K562 (cell line): ENCODE data around the gene CFL1. TPM values are rescaled to one million over a fixed set of nuclear protein-coding genes. Genes with fewer than 3 reads are reported as not detected.
A peak's percentile ranks its signal among the peaks of the same experiment; 100 is the strongest.

Source experiments
- ATAC-seq: fragments of 200-7000 bp; cut with Tn5 transposase; 3 replicates; pipeline ENCODE4 v1.9.1; 2020; ENCODE audit warnings: moderate library complexity
- BruUV-seq: library from RNA; stranded (reverse); fragments of 400-500 nt; replicated peaks from 2 replicates; lab custom pipeline; 2021; lab: Mats Ljungman, UMichigan
- CTCF ChIA-PET: fragments of 300-600 bp; formaldehyde crosslinking; extraction: SDS; loops from one replicate; lab custom pipeline; 2021; ENCODE audit warnings: low intra/inter-chr PET ratio; lab: Yijun Ruan, JAX
- POLR2A ChIA-PET: fragments of 300-600, 350-650 bp; sonication (Branson Sonifier 250); formaldehyde crosslinking; extraction: SDS; loops from one replicate; lab custom pipeline; 2021; ENCODE audit warnings: antibody characterized with exemption, inconsistent platforms; lab: Yijun Ruan, JAX
- DNase-seq, 4 experiments: peaks; one replicate each; pipeline versions ENCODE4 v3.0.0 to v3.0.0-alpha.2; 2011 to 2018; ENCODE audit warnings: low spot score in 3 of 4, mixed read lengths in 3 of 4; ENCODE audit errors: extremely low read depth in 1 of 4
- FAIRE-seq: peaks from 2 replicates; lab custom pipeline; 2011; peaks lifted over from hg19 to GRCh38; lab: Jason Lieb, UNC
- H2AFZ ChIP-seq: 2 replicates; pipeline ENCODE4 v1.6.0; 2011; ENCODE audit warnings: low read depth, low read length, control low read depth, inconsistent platforms
- H3K27ac ChIP-seq: fragments of 200-600 bp; 3 replicates; pipeline ENCODE4 v1.8.0; 2011; ENCODE audit warnings: low read depth, mild to moderate bottlenecking, control low read depth, inconsistent platforms, low read length, moderate library complexity, mixed read lengths; ENCODE audit errors: extremely low read depth
- H3K27me3 ChIP-seq, 2 experiments: fragments of 300-600 bp in 1 of 2; 2 replicates in 1 of 2; 3 replicates in 1 of 2; pipeline versions ENCODE4 v1.6.0 to v1.8.0; 2011; ENCODE audit warnings: inconsistent platforms in 2 of 2, low read length in 2 of 2, mild to moderate bottlenecking in 1 of 2, mixed read lengths in 1 of 2, moderate library complexity in 1 of 2; ENCODE audit not compliant: control insufficient read depth in 2 of 2, insufficient read depth in 2 of 2
- H3K36me3 ChIP-seq: fragments of 300-600 bp; 3 replicates; pipeline ENCODE4 v1.8.0; 2011; ENCODE audit warnings: mild to moderate bottlenecking, low read length, inconsistent platforms; ENCODE audit not compliant: control insufficient read depth, insufficient read depth
- H3K4me1 ChIP-seq, 2 experiments: fragments of 200-600 bp in 1 of 2; replicated peaks in 1 of 2; 2 replicates in 1 of 2; 3 replicates in 1 of 2; pipeline versions ENCODE4 v1.5.1 to v1.8.0; 2011; ENCODE audit warnings: inconsistent platforms in 2 of 2, low read length in 2 of 2, mild to moderate bottlenecking in 1 of 2, mixed read lengths in 1 of 2, moderate library complexity in 1 of 2; ENCODE audit not compliant: control insufficient read depth in 2 of 2, insufficient read depth in 2 of 2
- H3K4me2 ChIP-seq: 2 replicates; pipeline ENCODE4 v1.6.1; 2011; ENCODE audit warnings: low read length, control low read depth, inconsistent platforms, mixed read lengths; ENCODE audit not compliant: insufficient read depth
- H3K4me3 ChIP-seq: fragments of 200-600 bp; sonication (generic), shearing (Covaris generic); 2 replicates; pipeline ENCODE4 v1.5.1; 2016; ENCODE audit warnings: control low read depth, inconsistent platforms
- H3K79me2 ChIP-seq: fragments of 200-600 bp; 3 replicates; pipeline ENCODE4 v1.8.0; 2011; ENCODE audit warnings: low read length, inconsistent platforms; ENCODE audit not compliant: control insufficient read depth, insufficient read depth
- H3K9ac ChIP-seq, 2 experiments: 2 replicates each; pipeline versions ENCODE4 v1.6.0 to v1.6.1; 2011; ENCODE audit warnings: low read depth in 2 of 2, low read length in 2 of 2, control low read depth in 1 of 2, inconsistent platforms in 1 of 2, mild to moderate bottlenecking in 1 of 2, mixed read lengths in 1 of 2; ENCODE audit not compliant: insufficient read depth in 1 of 2
- H3K9me1 ChIP-seq: one replicate; pipeline ENCODE4 v1.6.0; 2011; ENCODE audit warnings: inconsistent platforms, mild to moderate bottlenecking, low read length, moderate library complexity; ENCODE audit not compliant: control insufficient read depth, insufficient read depth
- H3K9me3 ChIP-seq: replicated peaks from 2 replicates; pipeline ENCODE4 v1.5.1; 2011; ENCODE audit warnings: low read depth, low read length, inconsistent platforms; ENCODE audit not compliant: control insufficient read depth, insufficient read depth
- H4K20me1 ChIP-seq: replicated peaks from 2 replicates; pipeline ENCODE4 v1.6.1; 2011; ENCODE audit warnings: low read length, inconsistent platforms, mixed read lengths; ENCODE audit not compliant: control insufficient read depth, insufficient read depth
- PKNOX1 ChIP-seq: fragments of 450-650 bp; IDR thresholded peaks from 2 replicates; pipeline ENCODE4 v1.6.1; 2016
- POLR2A ChIP-seq: fragments of 450-650 bp; conservative IDR thresholded peaks from 2 replicates; pipeline ENCODE4 v1.6.1; 2016
- POLR2AphosphoS5 ChIP-seq: IDR thresholded peaks from 2 replicates; pipeline ENCODE4 v1.6.1; 2011; ENCODE audit warnings: mild to moderate bottlenecking, low read depth, low read length, moderate library complexity; ENCODE audit not compliant: control insufficient read depth, insufficient read depth
- SRSF7 ChIP-seq: fragments of 200-400 bp; formaldehyde crosslinking; optimal IDR thresholded peaks from 2 replicates; pipeline ENCODE3; 2017; ENCODE audit warnings: mild to moderate bottlenecking, low read depth, low read length
- SUPT5H ChIP-seq: fragments of 450-650 bp; IDR thresholded peaks from 2 replicates; pipeline ENCODE4 v1.6.1; 2016
- WGBS: fragments of 100-300 bp; shearing (Covaris generic); methylation state at CpG from one replicate; pipeline ENCODE4 v1.1.6; 2016; ENCODE audit warnings: low coverage, mixed read lengths; ENCODE audit not compliant: insufficient coverage; ENCODE audit errors: missing lambda C conversion rate; 5-methylcytosine and 5-hydroxymethylcytosine counted together
- in situ Hi-C: fragments of 300-500 bp; cut with MboI; formaldehyde crosslinking; loops from 4 replicates; pipeline ENCODE4 v1.15.0; 2018; ENCODE audit warnings: inconsistent platforms, mixed read lengths
- intact Hi-C: fragments of 100-400 bp; cut with micrococcal nuclease; formaldehyde crosslinking; loops from 2 replicates; pipeline ENCODE4 v1.14.2; 2022
- polyA plus RNA-seq, 8 experiments: library from polyadenylated mRNA; depleted of rRNA in 4 of 8; stranded (reverse) in 5 of 8; unstranded in 3 of 8; fragments of >200 nt; fragmentation: Nextera tagmentation in 2 of 8; fragmentation: Illumina TruSeq in 1 of 8; extraction: Ambion mirVana in 2 of 8; extraction: Trizol in 1 of 8; gene quantifications; 2 replicates each; pipeline versions ENCODE4 v1.2.1 to v1.2.3, GENCODE V29; 2011 to 2014; ENCODE audit warnings: inconsistent platforms in 1 of 8, missing spikeins in 1 of 8
- total RNA-seq, 7 experiments: library from RNA; depleted of rRNA in 6 of 7; stranded (reverse); fragments of >200 nt in 6 of 7; fragmentation: Illumina TruSeq in 2 of 7; extraction: Trizol in 2 of 7; gene quantifications; 2 replicates each; pipeline versions ENCODE4 v1.2.1 to v1.2.3, GENCODE V29; 2011 to 2021; ENCODE audit warnings: low replicate concordance in 1 of 7

CFL1 gene
- total and polyA plus RNA-seq, 9 of the 15 experiments (the other 6 are each of a cell fraction or from before 2014, with no cell fraction given): 105 to 1,101 (median 859) TPM

DNA sequence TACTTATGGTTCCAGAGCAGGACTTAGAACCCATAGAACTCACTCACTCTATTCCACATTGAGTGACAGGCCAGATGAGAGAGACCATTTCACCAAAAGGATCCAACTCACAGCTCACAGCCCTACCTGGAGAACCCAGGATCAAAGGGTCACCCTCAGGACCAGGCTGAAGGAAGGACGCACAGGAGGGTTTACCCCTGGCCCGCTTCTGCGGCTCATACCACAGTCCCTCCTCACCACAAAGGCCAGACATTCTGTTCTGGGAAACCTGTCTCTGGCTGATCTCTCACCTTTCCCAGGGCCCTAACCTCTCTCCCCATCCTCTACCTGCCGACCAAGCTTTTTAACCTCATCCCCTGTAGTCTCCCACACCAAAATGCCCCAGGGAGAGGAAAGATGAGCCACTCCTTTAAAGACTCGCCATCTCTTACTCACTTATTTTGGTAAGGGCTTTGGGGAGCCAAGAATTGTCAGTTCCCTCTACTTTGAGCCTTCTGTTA lies 37.6 kb upstream of the CFL1 start:
- BruUV-seq: no TSS peak
- H3K4me3 ChIP-seq: no peak overlapping the region
- ATAC-seq: no peak
- peaks cover 92% of the 10 kb centered on the region for H3K79me2 ChIP-seq
- no peak overlapping the region for H3K4me2 ChIP-seq
- H3K9me3 ChIP-seq: no peaks in the 10 kb centered on the region
- in situ Hi-C loops (no loop called here), intact Hi-C loops (no loop called here)
- H3K27ac ChIP-seq: peak overlapping the region; percentile 36; the same call in 1 of the 3 replicates
- H3K9ac ChIP-seq: peak overlapping the region in 1 of 2 experiments; percentile 59; a peak in 1 of 4 replicates
- H3K27me3 ChIP-seq: no peaks in the 10 kb centered on the region
- no peaks in the 10 kb centered on the region for H3K9me1 ChIP-seq
- ChIA-PET CTCF (no interaction called here), POLR2A (interaction anchor here (0.8 to 10.0 kb wide), 10 partner anchors 11 to 112 kb away, joined by 3 to 96 read pairs (median 4); partner anchors contain the start of genes CFL1 and MUS81)
- H3K4me1 ChIP-seq: peaks cover 34 to 73% of the 10 kb centered on the region in 2 experiments
- H3K36me3 ChIP-seq: peaks cover 73% of the 10 kb centered on the region
- peaks cover 33% of the 10 kb centered on the region for H4K20me1 ChIP-seq
- WGBS: 100% methylated on average over 4 of the region's 5 CpGs
- peak; percentile 65; the same call in 1 of the 2 replicates for TF ChIP-seq PKNOX1
- peak; percentile 63; the same call in 1 of the 2 replicates for TF ChIP-seq SUPT5H
- TF ChIP-seq POLR2A: peak; percentile 53
- TF ChIP-seq SRSF7: no peak
- peak; percentile 68 for TF ChIP-seq POLR2AphosphoS5
- FAIRE-seq: no peak
- no peak overlapping the region for H2AFZ ChIP-seq
- no peak for DNase-seq
